DOHH2 (cell line): ENCODE results near the gene HAUS5.

Experiments
- H3F3A ChIP-seq: fragments of 200-600 bp; sonication (generic), shearing (Covaris generic); 2 replicates; pipeline ENCODE4 v1.6.0; 2016; ENCODE audit warnings: antibody characterized with exemption, mild to moderate bottlenecking; ENCODE audit not compliant: control insufficient read depth, insufficient read depth
- H3K27ac ChIP-seq: fragments of 200-600 bp; sonication (generic); 2 replicates; pipeline ENCODE4 v1.5.1; 2014; ENCODE audit warnings: low read depth, mild to moderate bottlenecking, low read length, moderate library complexity
- H3K27me3 ChIP-seq: fragments of 200-600 bp; sonication (generic); 2 replicates; pipeline ENCODE4 v1.6.1; 2014; ENCODE audit warnings: mild to moderate bottlenecking, low read length, mixed read lengths; ENCODE audit not compliant: control insufficient read depth
- H3K36me3 ChIP-seq: fragments of 200-600 bp; sonication (generic); 2 replicates; pipeline ENCODE4 v1.6.1; 2014; ENCODE audit warnings: mild to moderate bottlenecking, low read length, moderate library complexity, mixed read lengths; ENCODE audit not compliant: control insufficient read depth
- H3K4me1 ChIP-seq: fragments of 200-600 bp; sonication (generic); 2 replicates; pipeline ENCODE4 v1.6.1; 2014; ENCODE audit warnings: mild to moderate bottlenecking, low read length, mixed read lengths; ENCODE audit not compliant: control insufficient read depth
- H3K4me2 ChIP-seq: fragments of 200-600 bp; sonication (generic); 2 replicates; pipeline ENCODE4 v1.6.0; 2014; ENCODE audit warnings: mild to moderate bottlenecking, low read length, moderate library complexity
- H3K4me3 ChIP-seq: fragments of 200-600 bp; sonication (generic); 2 replicates; pipeline ENCODE4 v1.5.1; 2014; ENCODE audit warnings: mild to moderate bottlenecking, low read length, mixed read lengths
- H3K79me2 ChIP-seq: fragments of 200-600 bp; sonication (generic); 2 replicates; pipeline ENCODE4 v1.6.1; 2014; ENCODE audit warnings: mild to moderate bottlenecking, low read length, mixed read lengths; ENCODE audit not compliant: control insufficient read depth
- H3K9me2 ChIP-seq: fragments of 200-600 bp; sonication (generic); replicated peaks from 2 replicates; pipeline ENCODE4 v1.6.1; 2014; ENCODE audit warnings: mild to moderate bottlenecking, low read length, mixed read lengths; ENCODE audit not compliant: control insufficient read depth
- H3K9me3 ChIP-seq: fragments of 200-600 bp; sonication (generic); 2 replicates; pipeline ENCODE4 v1.6.1; 2014; ENCODE audit warnings: antibody characterized with exemption, low read length, mixed read lengths; ENCODE audit not compliant: control insufficient read depth, insufficient read depth
- H4K20me1 ChIP-seq: fragments of 200-600 bp; sonication (generic); 2 replicates; pipeline ENCODE4 v1.6.0; 2014; ENCODE audit warnings: low read depth, mild to moderate bottlenecking, antibody characterized with exemption, low read length, moderate library complexity; ENCODE audit not compliant: control insufficient read depth, insufficient read depth
- EZH2phosphoT487 ChIP-seq: fragments of 200-600 bp; sonication (generic); IDR thresholded peaks from 2 replicates; pipeline ENCODE4 v1.6.1; 2017; ENCODE audit warnings: borderline replicate concordance, mild to moderate bottlenecking, antibody characterized with exemption, low read length, moderate library complexity, mixed read lengths
- TF ChIP-seq, protein P1 (sequence below): fragments of 200-600 bp; sonication (generic); IDR thresholded peaks from one replicate; pipeline ENCODE4 v1.5.1; 2014; ENCODE audit warnings: antibody characterized with exemption, mild to moderate bottlenecking, low read depth, low read length; ENCODE audit not compliant: poor library complexity, severe bottlenecking

The HAUS5 gene

DNA sequence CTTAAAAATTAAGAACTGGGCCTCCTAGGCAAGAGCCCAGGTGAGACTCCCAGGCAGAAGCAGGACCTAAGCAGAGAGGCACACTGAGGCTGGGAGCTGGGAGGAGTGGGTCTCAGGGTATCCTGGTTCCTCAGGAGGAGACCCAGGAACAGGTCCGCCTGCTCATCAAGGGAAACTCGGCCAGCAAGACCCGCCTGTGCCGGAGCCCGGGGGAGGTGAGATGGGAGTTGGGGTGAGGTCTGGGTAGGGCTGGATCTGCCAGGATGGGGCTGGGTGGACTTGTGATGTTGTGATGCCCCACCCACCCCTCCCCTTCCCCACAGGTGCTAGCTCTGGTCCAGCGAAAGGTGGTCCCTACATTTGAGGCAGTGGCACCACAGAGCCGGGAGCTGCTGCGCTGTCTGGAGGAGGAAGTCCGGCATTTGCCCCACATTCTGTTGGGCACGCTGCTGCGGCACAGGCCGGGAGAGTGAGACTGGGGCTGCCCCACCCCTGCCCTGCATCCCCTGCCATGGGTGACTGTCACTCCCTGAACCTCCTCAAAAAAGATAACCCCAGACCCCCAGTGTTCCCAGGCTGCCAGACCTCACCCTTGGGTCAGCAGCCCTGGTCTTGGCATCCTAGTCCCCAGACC is 6.9 kb downstream of the HAUS5 start:
- H3F3A ChIP-seq = no peaks in the 10 kb centered on the region; the same call in 1 of the 2 replicates
- no peaks in the 10 kb centered on the region for H3K9me2 ChIP-seq
- no peaks in the 10 kb centered on the region for H3K4me1 ChIP-seq
- H3K4me2 ChIP-seq = no peak overlapping the region
- H3K27ac ChIP-seq = no peak overlapping the region
- no peaks in the 10 kb centered on the region for H3K79me2 ChIP-seq
- no peaks in the 10 kb centered on the region for H3K27me3 ChIP-seq
- no peaks in the 10 kb centered on the region for H4K20me1 ChIP-seq
- peaks cover 43% of the 10 kb centered on the region for H3K36me3 ChIP-seq
- H3K4me3 ChIP-seq = no peak overlapping the region
- no peaks in the 10 kb centered on the region for H3K9me3 ChIP-seq
- TF ChIP-seq, protein P1, sequence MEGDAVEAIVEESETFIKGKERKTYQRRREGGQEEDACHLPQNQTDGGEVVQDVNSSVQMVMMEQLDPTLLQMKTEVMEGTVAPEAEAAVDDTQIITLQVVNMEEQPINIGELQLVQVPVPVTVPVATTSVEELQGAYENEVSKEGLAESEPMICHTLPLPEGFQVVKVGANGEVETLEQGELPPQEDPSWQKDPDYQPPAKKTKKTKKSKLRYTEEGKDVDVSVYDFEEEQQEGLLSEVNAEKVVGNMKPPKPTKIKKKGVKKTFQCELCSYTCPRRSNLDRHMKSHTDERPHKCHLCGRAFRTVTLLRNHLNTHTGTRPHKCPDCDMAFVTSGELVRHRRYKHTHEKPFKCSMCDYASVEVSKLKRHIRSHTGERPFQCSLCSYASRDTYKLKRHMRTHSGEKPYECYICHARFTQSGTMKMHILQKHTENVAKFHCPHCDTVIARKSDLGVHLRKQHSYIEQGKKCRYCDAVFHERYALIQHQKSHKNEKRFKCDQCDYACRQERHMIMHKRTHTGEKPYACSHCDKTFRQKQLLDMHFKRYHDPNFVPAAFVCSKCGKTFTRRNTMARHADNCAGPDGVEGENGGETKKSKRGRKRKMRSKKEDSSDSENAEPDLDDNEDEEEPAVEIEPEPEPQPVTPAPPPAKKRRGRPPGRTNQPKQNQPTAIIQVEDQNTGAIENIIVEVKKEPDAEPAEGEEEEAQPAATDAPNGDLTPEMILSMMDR = no peak
- no peak for TF ChIP-seq EZH2phosphoT487

DNA sequence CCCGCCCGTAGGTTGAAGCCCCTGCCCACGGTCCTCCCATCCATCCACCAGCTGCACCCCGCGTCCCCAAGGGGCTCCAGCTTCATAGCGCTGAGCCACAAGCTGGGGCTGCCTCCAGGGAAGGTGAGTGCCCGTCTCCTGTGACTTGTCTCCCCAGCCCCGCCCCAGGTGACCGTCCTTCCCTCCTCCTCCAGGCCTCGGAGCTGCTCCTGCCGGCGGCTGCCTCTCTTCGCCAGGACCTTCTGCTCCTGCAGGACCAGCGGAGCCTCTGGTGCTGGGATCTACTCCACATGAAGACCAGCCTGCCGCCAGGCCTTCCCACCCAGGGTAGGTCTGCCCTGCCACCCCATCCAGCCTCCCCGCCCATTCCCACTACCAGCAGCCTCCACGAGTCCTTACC is 7.5 kb downstream of the HAUS5 start:
- peaks cover under 1% of the 10 kb centered on the region; the same call in 1 of the 2 replicates for H3F3A ChIP-seq
- no peaks in the 10 kb centered on the region for H3K79me2 ChIP-seq
- H3K9me3 ChIP-seq = no peaks in the 10 kb centered on the region
- no peak overlapping the region for H3K4me3 ChIP-seq
- no peak for TF ChIP-seq EZH2phosphoT487
- TF ChIP-seq, protein P1 = no peak
- no peak overlapping the region for H3K27ac ChIP-seq
- no peaks in the 10 kb centered on the region for H4K20me1 ChIP-seq
- no peak overlapping the region for H3K4me2 ChIP-seq
- H3K36me3 ChIP-seq = peaks cover 38% of the 10 kb centered on the region
- no peaks in the 10 kb centered on the region for H3K27me3 ChIP-seq
- H3K9me2 ChIP-seq = no peaks in the 10 kb centered on the region
- no peaks in the 10 kb centered on the region for H3K4me1 ChIP-seq

GRCh38 chr19:35621708-35622107 is 9.2 kb downstream of the HAUS5 start:
- no peak for TF ChIP-seq EZH2phosphoT487
- TF ChIP-seq, protein P1 = no peak
- Histone ChIP-seq H3K4me1 (no peaks in the 10 kb centered on the region), H3K9me3 (no peaks in the 10 kb centered on the region), H3K27me3 (no peaks in the 10 kb centered on the region), H3K36me3 (peaks cover 31% of the 10 kb centered on the region), H3K4me2 (no peak overlapping the region), H3K79me2 (no peaks in the 10 kb centered on the region), H3K9me2 (no peaks in the 10 kb centered on the region), H4K20me1 (no peaks in the 10 kb centered on the region), H3K27ac (no peak overlapping the region), H3K4me3 (no peak overlapping the region), H3F3A (peaks cover 7% of the 10 kb centered on the region; the same call in 1 of the 2 replicates)
